AG04450 (cell line): Measurements from ENCODE around the gene ATP2C2. TPM values are rescaled to one million over a fixed set of nuclear protein-coding genes. Genes with fewer than 3 reads are reported as not detected.

Experiments used
- CTCF ChIA-PET: fragments of 300-600, 350-600 bp; formaldehyde crosslinking; extraction: SDS; loops from one replicate; lab custom pipeline; 2022; ENCODE audit warnings: antibody characterized with exemption, inconsistent platforms; lab: Charles Lee
- POLR2A ChIA-PET: fragments of 350-600 bp; formaldehyde crosslinking; extraction: SDS; loops from one replicate; lab custom pipeline; 2021; ENCODE audit warnings: antibody characterized with exemption, inconsistent platforms; lab: Yijun Ruan, JAX
- DNase-seq: peaks from one replicate; pipeline ENCODE4 v3.0.0-alpha.2; 2011; ENCODE audit warnings: low read depth, low spot score
- H3K27ac ChIP-seq: one replicate; pipeline ENCODE4 v1.5.1; 2012; ENCODE audit warnings: low read depth, low read length, control low read depth
- H3K27me3 ChIP-seq: one replicate; pipeline ENCODE4 v1.6.0; 2012; ENCODE audit warnings: low read length; ENCODE audit not compliant: control insufficient read depth, insufficient read depth
- H3K4me3 ChIP-seq: 2 replicates; pipeline ENCODE4 v1.5.1; 2011; ENCODE audit warnings: mild to moderate bottlenecking, low read depth, low read length, control low read depth
- H3K9me3 ChIP-seq: 2 replicates; pipeline ENCODE4 v1.5.1; 2012; ENCODE audit warnings: low read length; ENCODE audit not compliant: control insufficient read depth, insufficient read depth
- CTCF ChIP-seq: IDR thresholded peaks from 2 replicates; pipeline ENCODE4 v1.5.1; 2011; ENCODE audit warnings: low read depth, low read length, control low read depth, inconsistent platforms
- polyA plus RNA-seq: library from polyadenylated mRNA; depleted of rRNA; stranded (reverse); fragments of >200 nt; gene quantifications from 2 replicates; pipeline ENCODE4 v1.2.3, GENCODE V29; 2011

ATP2C2 gene
- polyA plus RNA-seq, 1 experiment, result not detected

GRCh38 chr16:84347161-84347560 is 21.2 kb upstream of the ATP2C2 start:
- no peak overlapping the region for H3K27ac ChIP-seq
- peaks cover 37% of the 10 kb centered on the region for H3K27me3 ChIP-seq

DNA sequence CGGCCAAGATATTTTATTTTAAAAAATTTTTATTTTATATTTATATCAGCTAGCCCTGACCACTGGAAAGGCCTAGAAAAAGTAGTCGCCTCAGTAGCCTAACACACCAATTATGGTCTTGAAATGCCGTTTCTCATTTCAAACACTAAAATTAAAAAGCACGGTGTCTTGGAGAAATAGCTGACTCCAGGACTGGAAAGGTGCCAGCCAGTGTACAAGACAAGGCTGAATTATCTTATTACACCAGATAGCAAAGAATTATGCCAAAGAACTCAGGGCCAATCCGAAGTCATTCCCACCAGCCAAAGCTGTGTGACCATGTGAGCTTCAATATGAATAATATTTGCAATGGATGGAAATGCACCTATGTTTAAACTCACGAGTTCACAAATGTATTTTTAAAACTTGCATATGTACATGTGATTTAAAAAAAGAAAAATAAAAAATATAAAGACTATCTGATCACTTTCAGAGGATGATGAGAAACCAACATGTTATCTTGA is 19.9 kb upstream of the ATP2C2 start:
- CTCF ChIA-PET, result no interaction called here
- peaks cover 39% of the 10 kb centered on the region for H3K27me3 ChIP-seq
- POLR2A ChIA-PET, result interaction anchor here (0.6 kb wide), 1 partner anchor 161 kb away, joined by 3 read pairs; the partner anchor contains the start of gene TAF1C

More at GRCh38 chr16:84347161-84347560, 21.2 kb upstream of the ATP2C2 start:
- CTCF ChIA-PET, result no interaction called here
- POLR2A ChIA-PET, result no interaction called here
- no peak for TF ChIP-seq CTCF
- Histone ChIP-seq H3K4me3 (no peak overlapping the region), H3K9me3 (no peaks in the 10 kb centered on the region; the same call in 1 of the 2 replicates)
- no peak for DNase-seq

GRCh38 chr16:84349862-84350684 is 18.3 kb upstream of the ATP2C2 start:
- TF ChIP-seq CTCF, result no peak
- H3K4me3 ChIP-seq, result no peak overlapping the region
- DNase-seq, result no peak
- POLR2A ChIA-PET, result interaction anchor here (0.7 kb wide), 1 partner anchor 11 kb away, joined by 5 read pairs; no protein-coding TSS in a partner anchor
- no peak overlapping the region for H3K27ac ChIP-seq
- no peaks in the 10 kb centered on the region; the same call in 1 of the 2 replicates for H3K9me3 ChIP-seq
- CTCF ChIA-PET, result no interaction called here
- H3K27me3 ChIP-seq, result peaks cover 37% of the 10 kb centered on the region

More for the DNA sequence above, 19.9 kb upstream of the ATP2C2 start:
- DNase-seq, result no peak
- TF ChIP-seq CTCF, result no peak
- no peak overlapping the region for H3K4me3 ChIP-seq
- H3K27ac ChIP-seq, result no peak overlapping the region
- no peaks in the 10 kb centered on the region; the same call in 1 of the 2 replicates for H3K9me3 ChIP-seq

GRCh38 chr16:84350685-84351400 is 17.5 kb upstream of the ATP2C2 start:
- ChIA-PET POLR2A (interaction anchor here (0.7 kb wide), 1 partner anchor 10 kb away, joined by 5 read pairs; no protein-coding TSS in a partner anchor), CTCF (no interaction called here)
- no peaks in the 10 kb centered on the region; the same call in 1 of the 2 replicates for H3K9me3 ChIP-seq
- H3K27ac ChIP-seq, result no peak overlapping the region
- H3K4me3 ChIP-seq, result no peak overlapping the region
- TF ChIP-seq CTCF, result no peak
- DNase-seq, result no peak
- peaks cover 32% of the 10 kb centered on the region for H3K27me3 ChIP-seq
